SK-N-SH treated with all-trans-retinoic acid at 6 μM for 48 hours (cell line): ENCODE measurements around the gene PAX5.

Experiments used
- ARNTL ChIP-seq: fragments of 450-650 bp; formaldehyde crosslinking; IDR thresholded peaks from 2 replicates; pipeline ENCODE4 v1.5.0; 2020; ENCODE audit warnings: low read depth, mild to moderate bottlenecking, moderate library complexity, borderline replicate concordance
- RARB ChIP-seq: fragments of 250-450 bp; sonication (Bioruptor Pico); IDR thresholded peaks from 2 replicates; pipeline ENCODE4 v1.8.0; 2021; ENCODE audit warnings: mild to moderate bottlenecking, moderate library complexity
- ZFP3 ChIP-seq: fragments of 250-450 bp; sonication (Bioruptor Pico); IDR thresholded peaks from 2 replicates; pipeline ENCODE4 v1.5.0; 2020; ENCODE audit warnings: mild to moderate bottlenecking, moderate library complexity

DNA sequence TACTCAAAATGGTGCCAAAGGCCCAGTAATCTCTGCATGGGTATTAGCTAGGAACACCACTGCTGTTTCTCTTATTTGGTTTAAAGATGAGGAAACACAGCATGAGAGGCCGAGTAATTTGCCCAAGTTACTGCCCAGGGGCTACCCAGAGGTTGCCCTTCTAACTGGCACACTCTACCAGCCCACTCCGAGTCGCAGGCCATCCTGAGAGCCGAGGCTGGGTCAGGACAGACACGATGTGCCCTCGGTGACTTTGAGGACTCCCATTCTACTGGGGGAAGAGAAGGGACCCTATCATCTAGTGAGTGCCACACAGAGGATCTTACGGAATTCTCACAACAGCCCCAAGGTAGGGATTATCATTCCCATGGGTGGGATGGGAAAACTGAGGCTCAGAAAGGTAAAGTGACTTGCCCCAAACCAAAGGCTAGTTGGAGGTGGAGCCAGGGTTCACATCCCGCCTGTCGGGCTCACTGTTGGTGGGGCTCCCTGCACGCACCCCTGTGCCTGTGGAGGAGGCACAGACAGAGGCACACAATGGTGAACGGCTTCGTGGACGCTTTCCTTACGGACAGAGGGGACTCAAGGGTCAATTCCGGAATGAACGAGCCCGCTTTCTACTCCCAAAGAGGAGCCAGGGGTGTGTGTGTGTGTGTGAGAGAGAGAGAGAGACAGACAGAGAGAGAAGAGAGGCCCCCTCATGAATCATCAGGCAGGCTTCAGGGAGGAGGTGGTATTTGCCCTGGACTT is 236.4 kb downstream of the PAX5 start:
- no peak for TF ChIP-seq ZFP3 (CRISPR knock-in tag)
- no peak for TF ChIP-seq ARNTL (CRISPR knock-in tag)
- TF ChIP-seq RARB (CRISPR knock-in tag) = no peak
